ENCODE results near the gene CCL5. TPM values are rescaled to one million over a fixed set of nuclear protein-coding genes. Genes with fewer than 3 reads are reported as not detected.
A peak's percentile ranks its signal among the peaks of the same experiment; 100 is the strongest.
"Not testable (repeated sequence)": the region's sequence is repeated elsewhere in the genome, so short reads cannot be mapped to it uniquely, and the experiment has no call there.

Gene CCL5
- total RNA-seq, 1 experiment from 2014 or later, result not detected

DNA sequence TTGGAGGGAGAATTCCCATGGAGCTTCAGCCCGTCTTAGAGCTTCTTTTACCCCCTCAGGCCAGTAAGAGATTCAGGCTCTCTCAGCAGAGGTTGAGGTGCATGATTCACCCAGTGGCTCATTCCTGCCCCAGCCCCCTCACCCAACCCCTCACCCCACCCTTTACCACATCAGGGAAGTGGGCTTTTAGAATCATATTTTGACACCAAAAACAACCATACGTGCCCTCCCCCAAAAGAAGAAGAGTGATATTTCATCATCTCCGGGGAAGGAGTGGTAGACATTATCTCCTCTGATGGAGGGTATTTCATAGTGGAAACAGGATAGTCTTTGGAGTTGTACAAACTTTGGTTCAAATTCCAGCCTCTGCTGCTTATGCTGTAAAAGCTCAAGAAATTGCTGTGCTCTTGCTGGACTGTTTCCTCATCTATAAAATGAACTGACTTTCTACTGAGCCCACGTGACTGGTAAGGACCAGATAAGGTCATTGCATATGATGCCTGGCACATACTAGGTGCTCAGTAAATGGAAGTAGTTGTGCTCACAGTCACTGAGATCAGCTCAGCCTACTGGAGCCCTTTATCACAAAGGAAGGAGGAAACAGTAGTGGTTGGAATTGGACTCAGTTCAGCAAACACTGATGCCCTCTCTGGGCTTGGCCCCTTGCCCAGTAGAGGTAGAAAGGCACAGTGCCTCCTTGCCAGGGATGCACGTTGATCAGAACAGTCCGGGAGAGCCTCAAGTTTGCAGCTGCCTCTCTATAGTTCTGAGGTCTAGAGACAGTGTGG lies 18.3 kb upstream of the CCL5 start:
- peak; percentile 28 for DNase-seq (ENCODE audit: low spot score)

DNA sequence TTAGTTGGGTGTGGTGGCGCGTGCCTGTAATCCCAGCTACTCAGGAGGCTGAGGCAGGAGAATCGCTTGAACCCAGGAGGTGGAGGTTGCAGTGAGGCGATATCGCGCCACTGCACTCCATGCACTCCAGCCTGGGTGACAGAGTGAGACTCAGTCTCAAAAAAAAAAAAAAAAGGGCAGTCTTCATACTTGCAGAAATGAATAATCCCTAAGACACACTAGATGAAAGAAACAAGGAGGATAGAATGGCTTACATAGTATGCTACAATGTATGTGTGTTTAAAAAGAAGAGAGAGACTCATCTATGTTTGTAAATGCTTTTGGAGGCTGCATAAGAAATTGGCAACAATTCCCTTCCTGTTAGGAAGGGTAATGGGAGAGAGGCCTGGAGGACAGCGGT lies 17.6 kb upstream of the CCL5 start:
- not testable (repeated sequence) for DNase-seq (ENCODE audit: low spot score)

DNA sequence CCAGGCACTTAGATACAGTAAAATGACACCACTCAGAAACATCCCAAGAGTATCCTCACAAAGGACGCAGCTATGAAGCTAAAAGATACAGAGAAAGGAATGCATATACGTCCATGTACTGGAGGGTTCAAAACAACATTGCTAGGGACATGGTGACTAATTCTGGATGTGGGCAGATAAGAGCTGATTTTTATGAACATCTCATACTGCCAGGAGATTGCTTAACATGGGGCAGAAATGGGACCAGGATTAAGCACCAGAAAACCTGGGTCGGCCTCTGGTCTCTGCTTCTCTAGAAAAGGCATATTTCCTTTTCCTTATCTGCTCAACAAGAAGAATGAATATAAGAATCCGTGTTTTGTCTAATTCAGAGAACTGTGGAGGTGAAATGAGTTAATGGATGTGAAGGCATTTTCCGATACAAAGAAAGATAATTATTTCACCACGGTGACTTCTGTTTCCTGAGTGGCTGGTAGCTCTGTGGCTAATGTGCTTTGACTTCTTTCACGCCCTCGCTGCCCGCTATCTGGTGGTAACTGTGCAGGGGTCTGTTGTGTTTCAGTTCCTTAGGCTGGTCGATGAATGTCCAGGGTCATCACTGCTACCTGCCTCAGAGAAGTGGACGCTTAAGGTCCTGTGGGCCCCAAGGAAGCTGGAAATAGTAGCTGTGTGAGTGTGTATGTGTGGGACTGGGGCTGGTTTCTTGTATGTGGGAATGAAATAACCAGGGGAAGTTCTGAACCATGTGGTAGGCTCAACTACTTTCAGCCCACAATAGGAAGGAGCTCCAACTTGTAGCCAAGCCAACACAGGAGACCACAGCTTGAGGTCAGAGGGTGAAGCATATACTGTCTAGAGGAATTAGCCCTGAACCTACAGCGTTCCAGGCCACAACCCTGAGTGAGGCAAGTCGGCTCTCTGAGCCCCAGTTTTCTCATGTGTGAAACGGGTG lies 15.8 kb upstream of the CCL5 start:
- no peak for DNase-seq (ENCODE audit: low spot score)

DNA sequence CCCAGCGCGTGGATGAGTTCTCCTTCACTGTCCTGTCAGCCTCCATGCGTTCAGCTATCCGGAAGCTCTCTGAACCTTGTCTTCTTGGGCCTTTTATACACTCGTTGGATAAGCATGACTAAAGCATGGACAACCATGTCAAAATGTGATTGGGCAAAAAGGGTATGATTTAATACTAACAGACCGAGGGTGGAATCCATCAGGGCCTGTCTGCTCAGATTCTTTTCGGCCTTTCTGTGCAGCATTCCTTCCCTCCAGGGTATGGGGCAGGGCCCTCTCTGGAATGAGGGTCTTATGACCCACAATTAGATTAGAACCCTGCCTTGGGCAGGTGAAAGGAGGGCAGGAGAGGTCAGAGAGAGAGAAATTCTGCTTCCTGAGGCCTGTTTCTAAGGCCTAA lies 14.0 kb upstream of the CCL5 start:
- DNase-seq (ENCODE audit: low spot score), result no peak

DNA sequence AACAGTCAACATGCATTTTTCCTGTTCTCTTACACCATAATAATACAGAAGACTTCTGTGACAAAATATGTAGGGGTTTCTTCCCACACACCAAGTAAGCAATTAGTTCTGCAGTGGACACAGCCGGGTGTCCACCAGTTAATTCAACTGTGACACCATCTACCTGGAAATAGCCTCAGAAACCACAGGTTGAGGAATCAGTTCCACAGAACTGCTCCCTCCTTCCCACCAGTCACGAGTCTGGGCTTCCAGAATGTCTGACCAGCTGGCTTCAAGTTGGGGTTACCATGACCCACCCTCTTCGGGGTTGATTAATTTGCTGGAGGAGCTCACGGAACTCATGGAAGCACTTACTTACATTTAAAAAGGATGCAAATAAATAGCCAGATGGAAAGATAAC lies 13.6 kb upstream of the CCL5 start:
- DNase-seq (ENCODE audit: low spot score), result no peak

DNA sequence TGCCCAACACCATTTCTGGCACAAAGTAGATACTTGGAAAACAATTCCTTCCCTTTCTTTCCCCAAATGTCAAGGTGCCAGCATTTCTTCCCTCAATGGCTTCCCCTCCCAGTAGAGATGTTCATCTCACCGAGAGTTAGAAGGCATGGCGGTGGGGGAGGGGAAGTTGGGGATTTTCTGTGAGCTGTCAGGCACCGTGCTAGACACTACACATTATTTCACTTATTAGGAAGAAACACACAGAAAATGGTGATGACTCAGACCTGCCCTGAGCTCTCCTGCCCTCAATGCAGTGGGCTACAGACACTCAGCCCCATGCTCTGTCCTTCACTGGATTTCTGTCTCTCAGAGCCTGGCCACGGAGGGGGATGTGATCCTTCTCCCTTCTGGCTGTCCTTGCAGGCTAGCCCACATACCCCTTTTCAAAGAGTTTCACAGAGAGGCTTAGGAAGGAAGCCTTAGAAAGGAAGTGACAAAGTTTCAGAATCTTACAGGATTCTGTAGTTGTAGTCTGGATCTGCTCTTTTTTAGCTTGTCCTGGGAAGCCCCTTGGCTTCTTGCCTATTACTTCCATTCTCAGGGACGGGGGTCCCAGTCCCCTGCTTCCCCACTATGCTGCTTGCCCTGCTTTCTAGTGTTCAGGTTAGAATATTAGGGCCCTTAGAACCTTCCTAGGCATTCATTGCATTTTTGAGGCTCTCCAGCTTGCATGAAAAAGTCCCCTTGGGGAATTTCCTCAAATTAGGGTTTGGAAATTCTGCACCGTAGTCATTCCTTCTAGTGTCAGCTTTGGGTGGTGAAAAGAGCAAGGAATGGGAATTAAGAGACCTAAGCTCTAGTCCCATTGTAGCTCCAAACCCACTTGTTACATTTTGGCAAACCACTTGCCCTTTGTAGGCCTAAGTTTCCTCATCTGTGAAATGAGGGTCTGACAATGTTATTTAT lies 12.2 kb upstream of the CCL5 start:
- no peak for DNase-seq (ENCODE audit: low spot score)

DNA sequence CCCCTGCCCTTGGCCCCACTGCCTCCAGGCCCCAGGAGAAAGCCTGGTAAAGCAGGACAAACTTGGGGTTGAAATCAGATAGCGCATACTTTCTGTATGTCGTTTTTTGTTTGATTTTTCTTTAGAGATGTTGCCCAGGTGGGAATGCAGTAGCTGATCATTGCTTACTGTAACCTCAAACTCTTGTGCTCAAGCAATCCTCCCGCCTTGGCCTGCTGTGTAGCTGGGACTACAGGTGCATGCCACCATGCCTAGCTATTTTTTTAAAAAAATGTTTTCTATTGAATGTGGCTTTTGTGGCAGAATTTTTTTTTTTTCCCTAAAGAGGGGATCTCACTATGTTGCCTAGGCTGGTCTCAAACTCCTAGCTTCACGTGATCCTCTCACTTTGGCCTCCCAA lies 11.1 kb upstream of the CCL5 start:
- no peak for DNase-seq (ENCODE audit: low spot score)

DNA sequence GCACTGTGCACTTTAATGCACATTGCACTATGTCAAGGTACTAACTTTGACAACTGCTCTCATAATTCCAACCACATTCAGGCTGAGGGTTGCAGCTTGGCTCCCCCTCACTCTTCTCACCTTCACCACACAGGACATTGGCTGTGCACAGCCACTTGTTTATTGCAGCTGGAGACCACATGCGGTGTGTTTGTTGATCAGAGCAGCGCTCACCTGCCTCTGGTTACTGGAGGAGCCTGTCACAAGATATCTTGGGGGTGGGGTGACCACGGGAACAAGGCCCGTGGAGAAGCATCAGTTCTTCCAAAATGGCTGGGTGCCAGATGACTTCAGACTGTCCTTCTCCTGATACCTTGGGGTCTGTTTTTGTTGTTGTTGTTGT lies 10.6 kb upstream of the CCL5 start:
- no peak for DNase-seq (ENCODE audit: low spot score)

DNA sequence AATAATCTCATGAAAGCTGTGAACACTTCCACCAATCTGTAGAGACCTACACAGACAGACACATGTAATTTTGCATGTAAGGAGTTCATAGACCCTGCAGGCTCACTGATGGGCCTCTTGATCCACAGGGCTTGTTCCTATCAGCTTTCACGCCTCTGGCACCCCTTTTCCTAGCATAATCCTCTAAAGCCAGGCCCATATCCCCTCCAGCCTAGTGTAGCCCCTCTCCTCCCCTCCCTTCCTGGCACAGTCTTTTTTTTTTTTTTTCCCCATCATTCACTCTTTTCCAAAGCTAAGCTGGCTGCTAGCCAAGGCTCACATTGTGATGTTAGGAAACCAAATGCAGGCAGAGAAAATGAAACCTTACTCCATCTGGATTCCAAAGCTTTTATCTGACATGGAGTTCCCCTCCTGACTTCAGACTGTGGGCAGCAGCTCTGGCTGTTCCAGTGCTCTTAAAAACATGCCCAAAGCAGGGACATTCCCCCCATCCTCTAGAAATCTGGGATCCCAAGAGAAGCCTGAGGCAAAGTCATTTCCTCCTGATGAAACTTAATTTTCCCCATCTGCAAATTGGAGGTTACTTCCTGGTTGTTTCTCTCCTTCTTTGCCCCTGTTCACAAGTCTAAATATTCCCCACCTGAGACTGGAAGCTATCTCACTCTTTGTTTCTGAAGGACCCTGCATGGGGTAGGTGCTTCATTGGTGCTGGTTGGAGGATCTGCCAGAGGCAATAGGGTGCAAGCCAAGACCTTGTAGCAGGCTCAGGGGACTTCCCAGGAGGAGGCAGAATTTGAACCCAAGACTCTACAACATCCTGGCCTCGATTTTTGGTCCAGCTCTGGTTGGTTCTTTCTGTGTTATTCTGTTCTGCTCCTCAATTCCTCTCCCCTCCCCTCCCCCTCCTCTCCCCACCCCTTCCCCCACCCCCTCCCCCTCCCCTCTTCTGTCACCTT lies 9.9 kb upstream of the CCL5 start:
- no peak for DNase-seq (ENCODE audit: low spot score)

DNA sequence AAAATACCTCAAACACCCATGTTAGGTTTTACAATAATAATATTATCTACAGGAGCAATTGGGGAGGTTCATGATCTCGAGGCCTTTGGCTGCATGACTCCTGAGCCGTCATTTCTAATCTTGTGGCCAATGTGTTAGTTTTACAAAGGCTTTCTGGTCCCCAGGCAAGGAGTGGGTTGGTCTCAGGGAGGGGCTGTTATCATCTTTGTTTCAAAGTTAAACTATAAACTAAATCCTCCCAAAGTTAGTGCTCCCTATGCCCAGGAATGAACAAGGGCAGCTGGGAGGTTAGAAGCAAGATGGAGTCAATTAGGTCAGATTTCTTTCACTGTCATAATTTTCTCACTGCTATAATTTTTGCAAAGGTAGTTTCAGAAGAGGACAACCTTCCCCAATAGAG lies 9.1 kb upstream of the CCL5 start:
- no peak for DNase-seq (ENCODE audit: low spot score)

DNA sequence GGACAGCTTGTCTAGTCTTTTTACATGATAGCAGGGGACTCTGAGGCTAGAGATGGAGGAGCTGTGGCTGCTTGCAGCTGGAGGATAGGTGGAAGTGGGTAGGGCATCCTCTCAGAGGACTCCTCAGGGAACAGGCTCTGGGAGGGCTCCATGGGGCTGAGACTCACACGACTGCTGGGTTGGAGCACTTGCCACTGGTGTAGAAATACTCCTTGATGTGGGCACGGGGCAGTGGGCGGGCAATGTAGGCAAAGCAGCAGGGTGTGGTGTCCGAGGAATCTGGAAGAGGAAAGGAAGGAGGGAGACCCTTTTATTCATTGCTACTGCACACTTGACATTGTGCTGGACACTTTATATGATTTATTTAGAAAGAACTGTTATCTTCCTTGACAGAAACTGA lies 1.8 kb downstream of the CCL5 start:
- DNase-seq (ENCODE audit: low spot score), result no peak

DNA sequence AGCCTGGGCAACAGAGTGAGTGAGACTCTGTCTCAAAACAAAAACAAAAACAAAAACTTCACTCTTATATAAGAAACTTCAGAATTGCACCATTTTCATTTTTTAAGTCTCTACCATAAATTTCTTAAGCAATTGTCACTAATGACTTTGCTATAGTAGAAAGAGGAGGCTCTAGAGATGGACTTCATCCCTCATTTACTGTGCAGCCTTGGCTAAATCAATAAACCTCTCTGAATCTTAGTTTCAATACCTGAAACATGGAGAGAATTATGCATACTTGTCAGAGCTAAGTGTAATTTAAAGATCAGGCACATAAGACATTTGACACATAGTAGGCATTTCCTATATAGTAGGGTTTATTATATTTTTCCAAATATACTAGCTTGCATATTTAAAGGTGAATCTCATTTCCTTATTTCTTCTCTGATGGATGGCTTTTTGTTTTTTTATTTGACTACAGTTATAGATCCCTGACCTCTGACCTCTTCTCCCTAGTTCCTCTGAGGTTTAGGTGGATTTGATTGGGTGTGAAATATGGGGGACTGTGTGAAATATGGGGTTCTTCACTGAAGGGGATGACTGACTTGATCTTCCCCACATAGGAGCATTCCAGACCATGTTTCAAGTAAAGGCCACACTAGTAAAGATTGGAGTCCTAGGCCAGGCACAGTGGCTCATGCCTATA lies 2.7 kb downstream of the CCL5 start:
- DNase-seq (ENCODE audit: low spot score), result no peak

DNA sequence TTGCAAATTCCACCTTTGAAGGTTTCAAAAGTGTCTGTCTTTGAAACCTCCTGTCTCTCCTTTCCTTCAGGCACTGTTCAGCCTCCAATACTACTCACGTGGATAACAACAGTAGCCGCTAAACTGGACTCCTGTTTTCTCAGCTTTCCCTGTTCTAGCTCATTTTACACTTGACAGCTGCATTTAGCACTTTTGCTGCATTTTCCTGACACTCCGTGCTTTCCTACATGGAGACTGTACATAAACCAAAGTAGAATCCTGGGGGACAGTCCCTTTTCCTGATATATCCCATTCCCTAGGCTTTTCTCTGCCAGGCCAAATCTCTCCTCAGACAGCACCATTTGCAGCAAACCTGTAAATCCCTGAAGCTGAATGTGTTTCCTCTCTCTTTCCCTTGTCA lies 3.6 kb downstream of the CCL5 start:
- DNase-seq (ENCODE audit: low spot score), result no peak

DNA sequence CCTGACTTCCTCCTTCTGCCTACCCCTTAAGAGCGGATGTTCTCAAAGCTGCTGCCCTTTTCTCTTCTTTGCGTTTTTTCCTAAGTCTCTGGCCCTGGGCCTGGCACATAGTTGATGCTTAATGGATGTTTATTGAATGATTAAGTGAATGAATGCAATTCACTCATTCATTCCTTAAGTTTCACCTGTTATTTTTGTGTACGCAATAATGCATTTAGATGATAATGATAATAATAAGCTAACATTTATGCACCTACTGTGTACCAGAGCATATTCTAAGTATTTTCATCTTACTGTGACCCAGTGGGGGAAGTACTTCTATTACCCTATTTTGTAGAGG lies 4.4 kb downstream of the CCL5 start:
- DNase-seq (ENCODE audit: low spot score), result no peak

DNA sequence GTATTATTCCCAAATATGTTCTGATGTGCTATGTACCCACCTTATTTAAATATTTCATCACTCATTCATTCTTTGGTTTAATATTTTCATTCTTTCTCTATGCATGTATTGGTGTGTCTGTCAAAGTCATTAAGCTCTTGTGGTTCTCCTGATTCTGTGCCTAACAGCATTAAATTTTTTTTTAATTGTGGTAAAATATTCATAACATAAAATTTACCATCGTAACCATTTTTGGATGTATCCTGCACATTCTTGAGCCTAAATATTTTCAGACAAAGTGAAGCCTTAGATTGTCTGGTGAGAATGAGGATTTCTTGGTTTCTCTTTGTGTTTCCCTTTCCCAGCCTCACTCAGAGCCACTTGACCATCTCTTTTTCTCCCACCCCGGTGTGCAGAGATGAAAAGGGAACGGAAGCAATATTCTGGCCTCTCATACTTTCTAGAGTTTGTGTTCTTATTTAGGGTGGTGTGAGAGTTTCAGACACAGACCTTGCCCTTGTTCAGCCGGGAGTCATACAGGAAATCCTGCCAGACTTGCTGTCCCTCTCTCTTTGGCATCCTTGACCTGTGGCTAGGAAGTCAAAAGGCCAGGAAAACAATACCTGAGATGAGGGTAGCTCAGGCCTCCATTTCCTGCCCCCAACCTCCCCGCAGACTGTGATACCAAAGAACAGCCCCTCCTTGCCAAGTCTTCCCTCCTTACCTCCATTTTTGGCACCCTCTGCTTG lies 4.9 kb downstream of the CCL5 start:
- DNase-seq (ENCODE audit: low spot score), result no peak

DNA sequence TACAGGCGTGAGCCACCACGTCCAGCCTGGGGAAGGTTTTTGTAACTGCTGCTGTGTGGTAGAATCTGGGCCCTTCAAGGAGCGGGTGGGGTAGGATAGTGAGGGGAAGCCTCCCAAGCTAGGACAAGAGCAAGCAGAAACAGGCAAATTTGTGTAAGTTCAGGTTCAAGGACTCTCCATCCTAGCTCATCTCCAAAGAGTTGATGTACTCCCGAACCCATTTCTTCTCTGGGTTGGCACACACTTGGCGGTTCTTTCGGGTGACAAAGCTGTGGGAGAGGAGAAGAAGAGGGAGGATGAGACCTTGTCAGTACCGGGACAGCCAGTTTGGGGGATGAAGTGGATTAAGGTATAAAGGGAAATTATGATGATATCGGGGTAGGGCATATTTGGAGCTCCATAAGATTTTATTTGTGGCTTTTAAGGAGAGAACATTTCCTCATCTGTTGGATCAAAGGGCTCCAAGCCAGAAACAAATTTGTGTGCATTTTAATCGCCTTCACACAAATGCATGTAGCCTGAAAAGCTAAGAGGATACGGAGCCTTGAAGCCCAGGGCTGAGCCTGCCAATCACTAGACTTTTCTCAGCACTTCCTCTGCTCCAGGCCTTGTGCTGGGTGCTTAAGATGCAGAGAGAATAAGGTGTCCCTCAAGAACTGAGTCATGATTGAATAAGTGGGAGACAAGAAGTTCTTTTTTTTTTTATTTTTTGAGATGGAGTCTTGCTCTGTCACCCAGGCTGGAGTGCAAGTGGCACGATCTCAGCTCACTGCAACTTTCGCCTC lies 7.8 kb downstream of the CCL5 start:
- DNase-seq (ENCODE audit: low spot score), result no peak

DNA sequence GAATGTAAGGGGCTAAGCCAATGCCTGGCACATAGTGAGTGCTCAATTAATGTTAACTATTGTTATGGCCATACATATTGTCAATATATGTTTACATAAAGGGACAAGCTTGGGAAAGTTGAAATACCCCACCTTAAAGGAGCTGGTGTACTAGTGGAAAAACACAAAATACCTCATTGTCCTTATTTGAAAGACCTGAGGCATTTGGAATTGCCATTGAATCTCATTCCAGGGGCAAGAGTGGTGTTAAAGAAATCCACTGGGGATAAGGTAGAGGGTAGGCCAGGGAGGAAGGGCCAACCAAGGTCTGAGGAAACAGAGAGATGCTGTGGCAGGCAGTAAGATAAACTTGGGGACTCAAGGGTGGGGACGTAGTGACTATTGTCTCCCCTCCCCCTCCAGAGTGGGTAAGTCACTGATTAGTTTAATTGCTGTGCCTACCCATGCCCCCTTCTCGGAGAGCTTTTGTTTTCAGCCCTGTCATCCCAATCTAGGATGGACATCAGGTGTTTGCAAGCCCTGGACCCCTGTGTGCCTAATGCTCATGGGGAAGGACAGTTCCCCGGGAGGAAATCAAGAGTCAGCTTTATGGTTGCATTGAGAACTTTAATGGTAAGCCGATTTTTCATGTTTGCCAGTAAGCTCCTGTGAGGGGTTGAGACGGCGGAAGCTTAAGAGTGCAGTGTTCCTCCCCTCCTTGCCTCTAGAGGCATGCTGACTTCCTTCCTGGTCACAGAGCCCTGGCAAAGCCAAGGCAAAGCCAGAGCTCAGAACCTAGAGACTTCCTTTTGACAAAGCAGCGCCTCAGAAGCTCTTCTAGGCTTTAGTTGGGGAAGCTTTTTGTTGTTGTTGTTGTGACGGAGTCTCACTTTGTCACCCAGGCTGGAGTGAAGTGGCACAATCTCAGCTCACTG lies 9.0 kb downstream of the CCL5 start:
- peak; percentile 16 for DNase-seq (ENCODE audit: low spot score)

Data from HT-29 (cell line).